Endothelial cell of umbilical vein (primary cell): ENCODE results near the gene CBL. TPM values are rescaled to one million over a fixed set of nuclear protein-coding genes. Genes with fewer than 3 reads are reported as not detected.
"Not testable (repeated sequence)": the region's sequence is repeated elsewhere in the genome, so short reads cannot be mapped to it uniquely, and the experiment has no call there.

ENCODE experiments used
- BruUV-seq: library from RNA; stranded (reverse); fragments of 400-500 nt; replicated peaks from 2 replicates; lab custom pipeline; 2021; lab: Mats Ljungman, UMichigan
- CTCF ChIA-PET: fragments of 300-600, 350-600 bp; sonication (Branson Sonifier 250); formaldehyde crosslinking; loops from one replicate; lab custom pipeline; 2021; ENCODE audit warnings: antibody characterized with exemption, inconsistent platforms; lab: Charles Lee
- POLR2A ChIA-PET: fragments of 300-600, 350-600 bp; sonication (Branson Sonifier 250); formaldehyde crosslinking; loops from one replicate; lab custom pipeline; 2021; ENCODE audit warnings: antibody characterized with exemption, inconsistent platforms; lab: Charles Lee
- DNase-seq: peaks from one replicate; pipeline ENCODE4 v3.0.0-alpha.2; 2011; ENCODE audit warnings: low read depth, low spot score
- FAIRE-seq: peaks from 2 replicates; lab custom pipeline; 2011; peaks lifted over from hg19 to GRCh38; lab: Jason Lieb, UNC
- H2AFZ ChIP-seq: 2 replicates; pipeline ENCODE4 v1.6.0; 2012; ENCODE audit warnings: low read depth, low read length, control low read depth, inconsistent platforms
- H3K27ac ChIP-seq: 2 replicates; pipeline ENCODE4 v1.5.1; 2011; ENCODE audit warnings: low read depth, mild to moderate bottlenecking, control low read depth, low read length, moderate library complexity; ENCODE audit not compliant: insufficient read depth
- H3K27me3 ChIP-seq, 2 experiments: 2 replicates each; pipeline versions ENCODE4 v1.6.0 to v1.6.1; 2011; ENCODE audit warnings: low read length in 2 of 2, mixed read lengths in 1 of 2; ENCODE audit not compliant: control insufficient read depth in 2 of 2, insufficient read depth in 2 of 2
- H3K36me3 ChIP-seq, 2 experiments: 2 replicates in 1 of 2; 3 replicates in 1 of 2; pipeline ENCODE4 v1.5.1; 2011; ENCODE audit warnings: low read length in 2 of 2, mild to moderate bottlenecking in 1 of 2, moderate library complexity in 1 of 2; ENCODE audit not compliant: control insufficient read depth in 2 of 2, insufficient read depth in 2 of 2; ENCODE audit errors: extremely low read depth in 1 of 2
- H3K4me1 ChIP-seq: 3 replicates; pipeline ENCODE4 v1.5.1; 2011; ENCODE audit warnings: mild to moderate bottlenecking, low read length; ENCODE audit not compliant: control insufficient read depth, insufficient read depth; ENCODE audit errors: extremely low read depth
- H3K4me2 ChIP-seq: 2 replicates; pipeline ENCODE4 v1.6.1; 2011; ENCODE audit warnings: low read length, control low read depth, mixed read lengths; ENCODE audit not compliant: insufficient read depth
- H3K4me3 ChIP-seq, 3 experiments: fragments of 200-600 bp in 1 of 3; sonication (generic), shearing (Covaris generic) in 1 of 3; replicated peaks in 1 of 3; 2 replicates each; pipeline ENCODE4 v1.5.1; 2011 to 2016; ENCODE audit warnings: control low read depth in 3 of 3, low read length in 3 of 3, mild to moderate bottlenecking in 2 of 3, inconsistent platforms in 1 of 3, low read depth in 1 of 3, moderate library complexity in 1 of 3; ENCODE audit not compliant: insufficient read depth in 1 of 3
- H3K79me2 ChIP-seq: 2 replicates; pipeline ENCODE4 v1.6.0; 2012; ENCODE audit warnings: low read length, inconsistent platforms; ENCODE audit not compliant: control insufficient read depth, insufficient read depth
- H3K9ac ChIP-seq: replicated peaks from 2 replicates; pipeline ENCODE3; 2011; ENCODE audit warnings: low read length, control low read depth; ENCODE audit not compliant: insufficient read depth; ENCODE audit errors: extremely low read depth
- H3K9me1 ChIP-seq: replicated peaks from 3 replicates; pipeline ENCODE4 v1.6.0; 2011; ENCODE audit warnings: mild to moderate bottlenecking, low read length; ENCODE audit not compliant: control insufficient read depth, insufficient read depth; ENCODE audit errors: extremely low read depth
- H3K9me3 ChIP-seq: replicated peaks from 2 replicates; pipeline ENCODE4 v1.5.1; 2012; ENCODE audit warnings: low read length, inconsistent platforms; ENCODE audit not compliant: control insufficient read depth, insufficient read depth
- H4K20me1 ChIP-seq: replicated peaks from 2 replicates; pipeline ENCODE3; 2011; ENCODE audit warnings: mild to moderate bottlenecking, low read length; ENCODE audit not compliant: control insufficient read depth, insufficient read depth; ENCODE audit errors: extremely low read depth
- EZH2 ChIP-seq: IDR thresholded peaks from 2 replicates; pipeline ENCODE4 v1.6.1; 2012; ENCODE audit warnings: borderline replicate concordance, low read depth, mild to moderate bottlenecking, moderate library complexity, low read length, inconsistent platforms; ENCODE audit not compliant: severe bottlenecking
- FOS ChIP-seq: IDR thresholded peaks from 2 replicates; pipeline ENCODE4 v1.6.1; 2011; ENCODE audit warnings: mild to moderate bottlenecking, low read length, moderate library complexity, borderline replicate concordance; ENCODE audit not compliant: insufficient read depth
- GATA2 ChIP-seq: IDR thresholded peaks from 2 replicates; pipeline ENCODE4 v1.7.0; 2011; ENCODE audit warnings: low read depth, mild to moderate bottlenecking, moderate library complexity, mixed read lengths, low read length; ENCODE audit not compliant: insufficient read length, insufficient read depth
- JUN ChIP-seq: IDR thresholded peaks from 2 replicates; pipeline ENCODE4 v1.6.1; 2011; ENCODE audit warnings: borderline replicate concordance, low read depth; ENCODE audit not compliant: insufficient read length, insufficient read depth
- MYC ChIP-seq: IDR thresholded peaks from one replicate; pipeline ENCODE4 v1.6.1; 2011; ENCODE audit warnings: mild to moderate bottlenecking, low read depth, low read length
- POLR2A ChIP-seq: IDR thresholded peaks from 2 replicates; pipeline ENCODE4 v1.6.1; 2012; ENCODE audit warnings: low read depth, mild to moderate bottlenecking, control low read depth, low read length
- POLR2AphosphoS5 ChIP-seq: IDR thresholded peaks from 2 replicates; pipeline ENCODE4 v1.6.1; 2012; ENCODE audit warnings: low read depth, mild to moderate bottlenecking, control low read depth, low read length, moderate library complexity; ENCODE audit not compliant: insufficient read depth
- dilution Hi-C: fragments of 300-500 bp; cut with MboI; formaldehyde crosslinking; loops from one replicate; pipeline ENCODE4 v1.15.0; 2019; ENCODE audit warnings: low sequenced_read_pairs; ENCODE audit not compliant: extremely low pct_ligation_motif_present
- intact Hi-C: fragments of 100-400 bp; cut with micrococcal nuclease; formaldehyde crosslinking; loops from one replicate; pipeline ENCODE4 v1.10.0; 2022
- polyA plus RNA-seq, 4 experiments: library from polyadenylated mRNA; depleted of rRNA in 3 of 4; stranded (reverse) in 3 of 4; unstranded in 1 of 4; fragments of >200 nt; gene quantifications; 2 replicates each; pipeline versions ENCODE4 v1.2.1 to v1.2.3, GENCODE V29; 2011 to 2012; ENCODE audit warnings: missing spikeins in 1 of 4
- total RNA-seq: library from RNA; stranded (reverse); gene quantifications from 2 replicates; pipeline ENCODE4 v1.2.3, GENCODE V29; 2021
- TF ChIP-seq, protein P1 (sequence below): IDR thresholded peaks from 2 replicates; pipeline ENCODE4 v1.6.1; 2011; ENCODE audit not compliant: insufficient read depth, insufficient read length
- TF ChIP-seq, protein P2 (sequence below), 2 donors: IDR thresholded peaks; 1 replicate in 1 of 2; 2 replicates in 1 of 2; pipeline ENCODE4 v1.5.1; 2011; ENCODE audit warnings: low read length in 2 of 2, mild to moderate bottlenecking in 2 of 2, moderate library complexity in 2 of 2, control low read depth in 1 of 2, inconsistent platforms in 1 of 2, low read depth in 1 of 2; ENCODE audit not compliant: insufficient read depth in 1 of 2; ENCODE audit errors: extremely low read depth in 1 of 2

The CBL gene
- total and polyA plus RNA-seq, 2 donors (not counting 3 experiments of a cell fraction or from before 2014, with no cell fraction given), result 15.5 to 41.5 TPM

DNA sequence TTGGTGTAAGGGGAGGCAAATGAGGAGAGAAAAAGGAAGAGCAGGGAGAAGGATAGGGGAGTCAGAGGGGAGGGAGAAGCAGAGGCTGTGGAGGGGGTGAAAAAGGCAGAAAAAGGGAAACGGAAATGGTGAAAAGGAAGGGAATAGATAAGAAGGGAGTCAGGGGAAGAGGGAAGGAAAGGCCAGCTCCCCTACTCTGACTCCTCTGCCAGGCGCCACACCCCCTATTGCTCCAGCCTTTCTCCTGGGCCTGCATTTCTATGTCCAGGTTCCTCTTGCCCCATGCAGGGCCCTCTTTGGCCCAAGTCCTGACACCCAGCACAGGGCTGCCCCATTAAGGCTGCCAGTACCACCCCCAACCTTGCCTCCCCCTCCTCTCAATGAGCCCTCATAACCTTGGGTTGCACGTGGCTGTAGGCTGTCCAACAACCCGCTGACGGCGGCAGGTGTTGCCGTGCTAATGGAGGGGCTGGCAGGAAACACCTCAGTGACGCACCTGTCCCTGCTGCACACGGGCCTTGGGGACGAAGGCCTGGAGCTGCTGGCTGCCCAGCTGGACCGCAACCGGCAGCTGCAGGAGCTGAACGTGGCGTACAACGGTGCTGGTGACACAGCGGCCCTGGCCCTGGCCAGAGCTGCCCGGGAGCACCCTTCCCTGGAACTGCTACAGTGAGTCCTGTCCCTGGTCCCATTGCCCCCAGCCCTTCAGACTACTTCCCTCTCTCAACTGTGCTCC, 24.3 kb upstream of the CBL start:
- Histone ChIP-seq H3K9ac (no peak overlapping the region), H3K36me3 (no peaks in the 10 kb centered on the region), H3K4me1 (peaks cover 21% of the 10 kb centered on the region), H3K79me2 (no peaks in the 10 kb centered on the region), H4K20me1 (no peaks in the 10 kb centered on the region), H2AFZ (no peak overlapping the region), H3K9me3 (no peaks in the 10 kb centered on the region), H3K9me1 (no peaks in the 10 kb centered on the region), H3K27ac (no peak overlapping the region), H3K4me2 (no peak overlapping the region), H3K4me3 (no peak overlapping the region), H3K27me3 (peaks cover 0 to 2% of the 10 kb centered on the region in 2 experiments)
- intact Hi-C loops (no loop called here), dilution Hi-C loops (no loop called here)
- ChIA-PET CTCF (interaction anchor here (2.1 kb wide), 1 partner anchor 14 kb away, joined by 8 read pairs; no protein-coding TSS in a partner anchor), POLR2A (no interaction called here)
- DNase-seq (no peak), FAIRE-seq (no peak)
- BruUV-seq, result no TSS peak
- TF ChIP-seq, protein P1, sequence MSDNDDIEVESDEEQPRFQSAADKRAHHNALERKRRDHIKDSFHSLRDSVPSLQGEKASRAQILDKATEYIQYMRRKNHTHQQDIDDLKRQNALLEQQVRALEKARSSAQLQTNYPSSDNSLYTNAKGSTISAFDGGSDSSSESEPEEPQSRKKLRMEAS, result no peak
- TF ChIP-seq EZH2 (no peak), GATA2 (no peak), FOS (no peak), POLR2A (no peak), POLR2AphosphoS5 (no peak), JUN (no peak), MYC (no peak)
- TF ChIP-seq, protein P2, sequence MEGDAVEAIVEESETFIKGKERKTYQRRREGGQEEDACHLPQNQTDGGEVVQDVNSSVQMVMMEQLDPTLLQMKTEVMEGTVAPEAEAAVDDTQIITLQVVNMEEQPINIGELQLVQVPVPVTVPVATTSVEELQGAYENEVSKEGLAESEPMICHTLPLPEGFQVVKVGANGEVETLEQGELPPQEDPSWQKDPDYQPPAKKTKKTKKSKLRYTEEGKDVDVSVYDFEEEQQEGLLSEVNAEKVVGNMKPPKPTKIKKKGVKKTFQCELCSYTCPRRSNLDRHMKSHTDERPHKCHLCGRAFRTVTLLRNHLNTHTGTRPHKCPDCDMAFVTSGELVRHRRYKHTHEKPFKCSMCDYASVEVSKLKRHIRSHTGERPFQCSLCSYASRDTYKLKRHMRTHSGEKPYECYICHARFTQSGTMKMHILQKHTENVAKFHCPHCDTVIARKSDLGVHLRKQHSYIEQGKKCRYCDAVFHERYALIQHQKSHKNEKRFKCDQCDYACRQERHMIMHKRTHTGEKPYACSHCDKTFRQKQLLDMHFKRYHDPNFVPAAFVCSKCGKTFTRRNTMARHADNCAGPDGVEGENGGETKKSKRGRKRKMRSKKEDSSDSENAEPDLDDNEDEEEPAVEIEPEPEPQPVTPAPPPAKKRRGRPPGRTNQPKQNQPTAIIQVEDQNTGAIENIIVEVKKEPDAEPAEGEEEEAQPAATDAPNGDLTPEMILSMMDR (IDR thresholded peaks at IDR 0.05; ENCODE audit: extremely low read depth in 1 of 2, insufficient read depth in 1 of 2, low read depth in 1 of 2, low read length in 2 of 2), result no peak

DNA sequence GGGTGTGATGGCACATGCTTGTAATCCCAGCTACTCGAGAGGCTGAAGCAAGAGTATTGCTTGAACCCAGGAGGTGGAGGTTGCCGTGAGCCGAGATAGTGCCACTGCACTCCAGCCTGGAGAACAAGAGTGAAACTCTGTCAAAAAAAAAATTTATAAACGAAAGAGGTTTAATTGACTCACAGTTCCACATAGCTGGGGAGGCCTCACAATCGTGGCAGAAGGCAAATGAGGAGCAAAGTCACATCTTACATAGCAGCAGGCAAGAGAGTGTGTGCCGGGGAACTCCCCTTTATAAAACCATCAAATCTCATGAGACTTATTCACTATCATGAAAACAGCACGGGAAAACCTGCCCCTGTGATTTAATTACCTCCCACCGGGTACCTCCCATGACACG, 21.7 kb upstream of the CBL start:
- dilution Hi-C loops, FAIRE-seq: not testable (repeated sequence)

More for the DNA sequence above, 21.7 kb upstream of the CBL start:
- H3K36me3 ChIP-seq, H3K27ac ChIP-seq, H3K27me3 ChIP-seq, H3K79me2 ChIP-seq, H3K9me3 ChIP-seq, DNase-seq, H3K9me1 ChIP-seq, H2AFZ ChIP-seq, H3K9ac ChIP-seq, intact Hi-C loops, H4K20me1 ChIP-seq, H3K4me2 ChIP-seq, H3K4me3 ChIP-seq, BruUV-seq, POLR2A ChIA-PET: not testable (repeated sequence)
- peaks cover 11% of the 10 kb centered on the region for H3K4me1 ChIP-seq
- CTCF ChIA-PET, result interaction anchor here (0.7 to 1.3 kb wide), 2 partner anchors 11 to 12 kb away, joined by 3 read pairs; no protein-coding TSS in a partner anchor
